Upper lobe of left lung (tissue), 6 donors: ENCODE results near the gene RBP2. TPM values are rescaled to one million over a fixed set of nuclear protein-coding genes. Genes with fewer than 3 reads are reported as not detected.

ENCODE experiments used
- total RNA-seq, 6 donors: library from RNA; depleted of rRNA in 4 of 6; stranded (reverse); fragments of >200 nt in 4 of 6; gene quantifications; one replicate each; pipeline versions ENCODE4 v1.1.0 to v1.2.1, GENCODE V29; 2016 to 2021
- donor health status: DM: no; HTN: no; CAD: no; lungs with moderate emphysema.
- donor health status: DM: no; HTN: yes; CAD: no; lungs with severe emphysema.

Gene RBP2
- total RNA-seq, 6 donors from 2014 or later: 0.64 to 4.4 (median 1.1) TPM; not detected in 2

Other genes with a start within 250 kb of the RBP2 start
- gene MRPS22, start 132.5 kb downstream of the RBP2 start, total RNA-seq: 10 to 100 TPM; 17.8 to 48.3 (median 33.1) TPM
- 100 to 1,000 TPM in 3 of 6 donors, 10 to 100 TPM in 3; 49.2 to 121 (median 102) TPM for gene COPB2, start 86.9 kb downstream of the RBP2 start, total RNA-seq
- gene RBP1, start 63.2 kb upstream of the RBP2 start, total RNA-seq: 10 to 100 TPM in 3 of 6 donors, 1 to 10 TPM in 2, not detected in 1; 4.8 to 22.9 (median 18.7) TPM
- gene NMNAT3, start 201.5 kb upstream of the RBP2 start, total RNA-seq: 1 to 10 TPM; 3.3 to 8.4 (median 5.5) TPM